GM23338 (cell line): Measurements from ENCODE around the gene DNAAF5. TPM values are rescaled to one million over a fixed set of nuclear protein-coding genes. Genes with fewer than 3 reads are reported as not detected.

Source experiments
- ATAC-seq: fragments of 200-7000 bp; cut with Tn5 transposase; 3 replicates; pipeline ENCODE4 v1.9.1; 2020
- DNase-seq: peaks from one replicate; pipeline ENCODE4 v3.0.0-alpha.2; 2015; ENCODE audit warnings: low spot score
- H2AFZ ChIP-seq: fragments of 200-600 bp; sonication (generic); 2 replicates; pipeline ENCODE4 v1.8.0; 2016; ENCODE audit warnings: antibody characterized with exemption, mild to moderate bottlenecking, moderate library complexity
- H3F3A ChIP-seq: fragments of 200-600 bp; sonication (generic); replicated peaks from 2 replicates; pipeline ENCODE4 v1.8.0; 2017; ENCODE audit warnings: antibody characterized with exemption, mixed run types, low read depth
- H3K27ac ChIP-seq: fragments of 200-600 bp; sonication (generic); 2 replicates; pipeline ENCODE4 v1.6.1; 2016; ENCODE audit warnings: low read depth
- H3K27me3 ChIP-seq: fragments of 200-600 bp; sonication (generic); 2 replicates; pipeline ENCODE4 v1.8.0; 2016; ENCODE audit warnings: mild to moderate bottlenecking, mixed run types, moderate library complexity; ENCODE audit not compliant: insufficient read depth
- H3K36me3 ChIP-seq: fragments of 200-600 bp; sonication (generic); 2 replicates; pipeline ENCODE4 v1.8.0; 2016; ENCODE audit warnings: mild to moderate bottlenecking; ENCODE audit not compliant: insufficient read depth
- H3K4me1 ChIP-seq: fragments of 200-600 bp; sonication (generic); 2 replicates; pipeline ENCODE4 v1.8.0; 2016; ENCODE audit warnings: mild to moderate bottlenecking, moderate library complexity; ENCODE audit not compliant: insufficient read depth
- H3K4me2 ChIP-seq: fragments of 200-600 bp; sonication (generic); 2 replicates; pipeline ENCODE4 v1.7.1; 2017; ENCODE audit warnings: mixed run types
- H3K4me3 ChIP-seq: fragments of 200-600 bp; sonication (generic); 2 replicates; pipeline ENCODE4 v1.6.1; 2016; ENCODE audit warnings: mixed run types
- H3K79me2 ChIP-seq: fragments of 200-600 bp; sonication (generic); replicated peaks from 2 replicates; pipeline ENCODE4 v1.8.0; 2017; ENCODE audit warnings: mild to moderate bottlenecking; ENCODE audit not compliant: insufficient read depth
- H3K9me2 ChIP-seq: fragments of 200-600 bp; sonication (generic); 2 replicates; pipeline ENCODE4 v1.8.0; 2017; ENCODE audit not compliant: insufficient read depth
- H4K20me1 ChIP-seq: fragments of 200-600 bp; sonication (generic); replicated peaks from 2 replicates; pipeline ENCODE4 v1.8.0; 2017; ENCODE audit warnings: mild to moderate bottlenecking; ENCODE audit not compliant: insufficient read depth
- H3K27ac Mint-ChIP-seq: 2 replicates; pipeline ENCODE4 v1.8.0; 2020; ENCODE audit warnings: inconsistent platforms, mild to moderate bottlenecking, moderate library complexity, mixed read lengths
- H3K27me3 Mint-ChIP-seq: 3 replicates; pipeline ENCODE4 v1.8.0; 2022; ENCODE audit warnings: low read depth, mild to moderate bottlenecking, moderate library complexity, mixed read lengths, inconsistent platforms; ENCODE audit not compliant: insufficient read depth, poor library complexity
- H3K36me3 Mint-ChIP-seq: 3 replicates; pipeline ENCODE4 v1.8.0; 2021; ENCODE audit warnings: low read depth, mild to moderate bottlenecking, inconsistent platforms, moderate library complexity, mixed read lengths
- H3K4me1 Mint-ChIP-seq: 3 replicates; pipeline ENCODE4 v1.8.0; 2020; ENCODE audit warnings: mild to moderate bottlenecking, inconsistent platforms, mixed read lengths
- H3K4me3 Mint-ChIP-seq: 3 replicates; pipeline ENCODE4 v1.8.0; 2021; ENCODE audit warnings: moderate library complexity, mild to moderate bottlenecking, inconsistent platforms, mixed read lengths
- H3K9me3 Mint-ChIP-seq: 3 replicates; pipeline ENCODE4 v1.8.0; 2020; ENCODE audit warnings: moderate library complexity, mild to moderate bottlenecking, inconsistent platforms, mixed read lengths
- CREB1 ChIP-seq: fragments of 250-450 bp; sonication (Bioruptor Pico); IDR thresholded peaks from 2 replicates; pipeline ENCODE4 v1.5.0; 2020; ENCODE audit warnings: low read depth, mild to moderate bottlenecking, moderate library complexity
- EZH2 ChIP-seq: fragments of 200-600 bp; sonication (generic); IDR thresholded peaks from one replicate; pipeline ENCODE4 v1.8.0; 2017; ENCODE audit warnings: antibody characterized with exemption, mild to moderate bottlenecking, low read depth; ENCODE audit not compliant: unreplicated experiment
- EZH2phosphoT487 ChIP-seq: fragments of 200-600 bp; sonication (generic); IDR thresholded peaks from one replicate; pipeline ENCODE4 v1.8.1; 2018; ENCODE audit warnings: antibody characterized with exemption; ENCODE audit not compliant: unreplicated experiment
- JUNB ChIP-seq: IDR thresholded peaks from one replicate; pipeline ENCODE4 v1.6.1; 2016; ENCODE audit warnings: antibody characterized with exemption; ENCODE audit not compliant: unreplicated experiment
- NANOG ChIP-seq: IDR thresholded peaks from 2 replicates; pipeline ENCODE4 v1.6.1; 2016; ENCODE audit warnings: antibody characterized with exemption, borderline replicate concordance
- POLR2AphosphoS5 ChIP-seq: IDR thresholded peaks from 2 replicates; pipeline ENCODE4 v1.6.1; 2016; ENCODE audit warnings: antibody characterized with exemption, low read depth
- STAT1 ChIP-seq: IDR thresholded peaks from one replicate; pipeline ENCODE4 v1.6.1; 2016; ENCODE audit warnings: antibody characterized with exemption; ENCODE audit not compliant: unreplicated experiment
- ZNF114 ChIP-seq: fragments of 250-450 bp; sonication (Bioruptor Pico); IDR thresholded peaks from 2 replicates; pipeline ENCODE4 v1.5.0; 2020; ENCODE audit warnings: mild to moderate bottlenecking, moderate library complexity
- ZNF331 ChIP-seq: fragments of 250-450 bp; sonication (Bioruptor Pico); IDR thresholded peaks from 2 replicates; pipeline ENCODE4 v1.5.0; 2020; ENCODE audit warnings: low read depth, mild to moderate bottlenecking, moderate library complexity
- polyA plus RNA-seq: library from polyadenylated mRNA; unstranded; fragments of >200 nt; fragmentation: Nextera tagmentation; extraction: Ambion mirVana; gene quantifications from 2 replicates; pipeline ENCODE4 v1.2.1, GENCODE V29; 2016
- total RNA-seq: library from RNA; depleted of rRNA; stranded (reverse); fragments of >200 nt; shearing (Covaris generic); gene quantifications from 2 replicates; pipeline ENCODE4 v1.2.3, GENCODE V29; 2014
- TF ChIP-seq, protein P1 (sequence below): IDR thresholded peaks from 2 replicates; pipeline ENCODE4 v1.6.1; 2016; ENCODE audit warnings: antibody characterized with exemption
- TF ChIP-seq, protein P2 (sequence below): IDR thresholded peaks from one replicate; pipeline ENCODE4 v1.6.1; 2018; ENCODE audit warnings: antibody characterized with exemption; ENCODE audit not compliant: unreplicated experiment
- TF ChIP-seq, protein P3 (sequence below): fragments of 250-450 bp; sonication (Bioruptor Pico); IDR thresholded peaks from 2 replicates; pipeline ENCODE4 v1.5.0; 2020; ENCODE audit warnings: mild to moderate bottlenecking, moderate library complexity
- TF ChIP-seq, protein P4 (sequence below), 2 experiments: fragments of 200-600 bp in 1 of 2; sonication (generic) in 1 of 2; conservative IDR thresholded peaks; 2 replicates each; pipeline versions ENCODE4 v1.5.1 to v1.6.1; 2016 to 2017; ENCODE audit warnings: antibody characterized with exemption in 2 of 2, low read depth in 2 of 2, mild to moderate bottlenecking in 2 of 2, moderate library complexity in 1 of 2

The DNAAF5 gene
- total and polyA plus RNA-seq, 2 experiments from 2014 or later, result 20.4 to 86.7 TPM

DNA sequence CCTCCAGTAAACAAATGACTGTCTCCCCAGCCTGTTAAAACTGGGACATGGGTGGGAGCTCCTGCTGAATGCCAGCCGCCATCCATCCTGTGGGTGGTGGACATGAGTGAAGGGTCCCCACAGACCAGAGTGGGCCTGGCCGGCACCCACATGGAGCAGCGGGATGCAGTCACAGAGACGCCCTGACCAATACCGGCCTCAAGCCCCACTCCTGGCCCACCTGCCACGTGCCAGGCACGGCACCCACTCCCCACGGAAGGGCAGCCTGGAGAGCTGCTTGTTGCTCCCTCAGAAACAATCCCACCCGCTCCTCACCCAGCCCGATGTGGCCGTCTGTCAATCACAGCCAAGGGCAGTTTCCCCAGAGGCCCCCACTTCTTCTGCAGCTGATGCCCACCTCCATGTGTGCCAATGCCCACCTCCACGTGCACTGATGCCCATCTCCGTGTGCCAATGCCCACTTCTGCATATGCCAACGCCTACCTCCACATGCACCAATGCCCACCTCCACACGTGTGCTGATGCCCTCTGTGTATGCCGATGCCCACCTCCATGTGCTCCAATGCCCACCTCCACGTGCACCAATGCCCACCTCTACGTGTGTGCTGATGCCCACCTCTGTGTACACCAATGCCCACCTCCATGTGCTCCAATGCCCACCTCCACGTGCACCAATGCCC, 42.8 kb upstream of the DNAAF5 start:
- peaks cover 41% of the 10 kb centered on the region for H3K9me3 Mint-ChIP-seq
- H3K36me3 Mint-ChIP-seq, result peaks cover 87% of the 10 kb centered on the region
- Histone ChIP-seq H3F3A (no peaks in the 10 kb centered on the region), H3K4me2 (no peak overlapping the region), H3K79me2 (peaks cover 14% of the 10 kb centered on the region), H3K4me1 (no peaks in the 10 kb centered on the region), H3K36me3 (peaks cover 4% of the 10 kb centered on the region), H3K4me3 (no peak overlapping the region), H3K27me3 (no peaks in the 10 kb centered on the region), H4K20me1 (0 out of 2 replicates have a peak, but pooled peaks cover 6% of the 10 kb centered on the region), H2AFZ (no peak overlapping the region), H3K27ac (no peak overlapping the region), H3K9me2 (no peaks in the 10 kb centered on the region)
- no peak overlapping the region for H3K27ac Mint-ChIP-seq
- H3K4me1 Mint-ChIP-seq, result no peaks in the 10 kb centered on the region
- no peak for TF ChIP-seq ZNF114
- TF ChIP-seq EZH2, result no peak
- TF ChIP-seq JUNB, result no peak
- TF ChIP-seq NANOG, result no peak
- TF ChIP-seq, protein P1, sequence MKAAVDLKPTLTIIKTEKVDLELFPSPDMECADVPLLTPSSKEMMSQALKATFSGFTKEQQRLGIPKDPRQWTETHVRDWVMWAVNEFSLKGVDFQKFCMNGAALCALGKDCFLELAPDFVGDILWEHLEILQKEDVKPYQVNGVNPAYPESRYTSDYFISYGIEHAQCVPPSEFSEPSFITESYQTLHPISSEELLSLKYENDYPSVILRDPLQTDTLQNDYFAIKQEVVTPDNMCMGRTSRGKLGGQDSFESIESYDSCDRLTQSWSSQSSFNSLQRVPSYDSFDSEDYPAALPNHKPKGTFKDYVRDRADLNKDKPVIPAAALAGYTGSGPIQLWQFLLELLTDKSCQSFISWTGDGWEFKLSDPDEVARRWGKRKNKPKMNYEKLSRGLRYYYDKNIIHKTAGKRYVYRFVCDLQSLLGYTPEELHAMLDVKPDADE, result no peak
- no peak for TF ChIP-seq CREB1 (CRISPR knock-in tag)
- no peak for TF ChIP-seq POLR2AphosphoS5
- no peak for TF ChIP-seq STAT1
- TF ChIP-seq ZNF331 (CRISPR knock-in tag), result no peak
- no peak for TF ChIP-seq EZH2phosphoT487
- TF ChIP-seq, protein P2, sequence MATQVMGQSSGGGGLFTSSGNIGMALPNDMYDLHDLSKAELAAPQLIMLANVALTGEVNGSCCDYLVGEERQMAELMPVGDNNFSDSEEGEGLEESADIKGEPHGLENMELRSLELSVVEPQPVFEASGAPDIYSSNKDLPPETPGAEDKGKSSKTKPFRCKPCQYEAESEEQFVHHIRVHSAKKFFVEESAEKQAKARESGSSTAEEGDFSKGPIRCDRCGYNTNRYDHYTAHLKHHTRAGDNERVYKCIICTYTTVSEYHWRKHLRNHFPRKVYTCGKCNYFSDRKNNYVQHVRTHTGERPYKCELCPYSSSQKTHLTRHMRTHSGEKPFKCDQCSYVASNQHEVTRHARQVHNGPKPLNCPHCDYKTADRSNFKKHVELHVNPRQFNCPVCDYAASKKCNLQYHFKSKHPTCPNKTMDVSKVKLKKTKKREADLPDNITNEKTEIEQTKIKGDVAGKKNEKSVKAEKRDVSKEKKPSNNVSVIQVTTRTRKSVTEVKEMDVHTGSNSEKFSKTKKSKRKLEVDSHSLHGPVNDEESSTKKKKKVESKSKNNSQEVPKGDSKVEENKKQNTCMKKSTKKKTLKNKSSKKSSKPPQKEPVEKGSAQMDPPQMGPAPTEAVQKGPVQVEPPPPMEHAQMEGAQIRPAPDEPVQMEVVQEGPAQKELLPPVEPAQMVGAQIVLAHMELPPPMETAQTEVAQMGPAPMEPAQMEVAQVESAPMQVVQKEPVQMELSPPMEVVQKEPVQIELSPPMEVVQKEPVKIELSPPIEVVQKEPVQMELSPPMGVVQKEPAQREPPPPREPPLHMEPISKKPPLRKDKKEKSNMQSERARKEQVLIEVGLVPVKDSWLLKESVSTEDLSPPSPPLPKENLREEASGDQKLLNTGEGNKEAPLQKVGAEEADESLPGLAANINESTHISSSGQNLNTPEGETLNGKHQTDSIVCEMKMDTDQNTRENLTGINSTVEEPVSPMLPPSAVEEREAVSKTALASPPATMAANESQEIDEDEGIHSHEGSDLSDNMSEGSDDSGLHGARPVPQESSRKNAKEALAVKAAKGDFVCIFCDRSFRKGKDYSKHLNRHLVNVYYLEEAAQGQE, result no peak
- TF ChIP-seq, protein P3, sequence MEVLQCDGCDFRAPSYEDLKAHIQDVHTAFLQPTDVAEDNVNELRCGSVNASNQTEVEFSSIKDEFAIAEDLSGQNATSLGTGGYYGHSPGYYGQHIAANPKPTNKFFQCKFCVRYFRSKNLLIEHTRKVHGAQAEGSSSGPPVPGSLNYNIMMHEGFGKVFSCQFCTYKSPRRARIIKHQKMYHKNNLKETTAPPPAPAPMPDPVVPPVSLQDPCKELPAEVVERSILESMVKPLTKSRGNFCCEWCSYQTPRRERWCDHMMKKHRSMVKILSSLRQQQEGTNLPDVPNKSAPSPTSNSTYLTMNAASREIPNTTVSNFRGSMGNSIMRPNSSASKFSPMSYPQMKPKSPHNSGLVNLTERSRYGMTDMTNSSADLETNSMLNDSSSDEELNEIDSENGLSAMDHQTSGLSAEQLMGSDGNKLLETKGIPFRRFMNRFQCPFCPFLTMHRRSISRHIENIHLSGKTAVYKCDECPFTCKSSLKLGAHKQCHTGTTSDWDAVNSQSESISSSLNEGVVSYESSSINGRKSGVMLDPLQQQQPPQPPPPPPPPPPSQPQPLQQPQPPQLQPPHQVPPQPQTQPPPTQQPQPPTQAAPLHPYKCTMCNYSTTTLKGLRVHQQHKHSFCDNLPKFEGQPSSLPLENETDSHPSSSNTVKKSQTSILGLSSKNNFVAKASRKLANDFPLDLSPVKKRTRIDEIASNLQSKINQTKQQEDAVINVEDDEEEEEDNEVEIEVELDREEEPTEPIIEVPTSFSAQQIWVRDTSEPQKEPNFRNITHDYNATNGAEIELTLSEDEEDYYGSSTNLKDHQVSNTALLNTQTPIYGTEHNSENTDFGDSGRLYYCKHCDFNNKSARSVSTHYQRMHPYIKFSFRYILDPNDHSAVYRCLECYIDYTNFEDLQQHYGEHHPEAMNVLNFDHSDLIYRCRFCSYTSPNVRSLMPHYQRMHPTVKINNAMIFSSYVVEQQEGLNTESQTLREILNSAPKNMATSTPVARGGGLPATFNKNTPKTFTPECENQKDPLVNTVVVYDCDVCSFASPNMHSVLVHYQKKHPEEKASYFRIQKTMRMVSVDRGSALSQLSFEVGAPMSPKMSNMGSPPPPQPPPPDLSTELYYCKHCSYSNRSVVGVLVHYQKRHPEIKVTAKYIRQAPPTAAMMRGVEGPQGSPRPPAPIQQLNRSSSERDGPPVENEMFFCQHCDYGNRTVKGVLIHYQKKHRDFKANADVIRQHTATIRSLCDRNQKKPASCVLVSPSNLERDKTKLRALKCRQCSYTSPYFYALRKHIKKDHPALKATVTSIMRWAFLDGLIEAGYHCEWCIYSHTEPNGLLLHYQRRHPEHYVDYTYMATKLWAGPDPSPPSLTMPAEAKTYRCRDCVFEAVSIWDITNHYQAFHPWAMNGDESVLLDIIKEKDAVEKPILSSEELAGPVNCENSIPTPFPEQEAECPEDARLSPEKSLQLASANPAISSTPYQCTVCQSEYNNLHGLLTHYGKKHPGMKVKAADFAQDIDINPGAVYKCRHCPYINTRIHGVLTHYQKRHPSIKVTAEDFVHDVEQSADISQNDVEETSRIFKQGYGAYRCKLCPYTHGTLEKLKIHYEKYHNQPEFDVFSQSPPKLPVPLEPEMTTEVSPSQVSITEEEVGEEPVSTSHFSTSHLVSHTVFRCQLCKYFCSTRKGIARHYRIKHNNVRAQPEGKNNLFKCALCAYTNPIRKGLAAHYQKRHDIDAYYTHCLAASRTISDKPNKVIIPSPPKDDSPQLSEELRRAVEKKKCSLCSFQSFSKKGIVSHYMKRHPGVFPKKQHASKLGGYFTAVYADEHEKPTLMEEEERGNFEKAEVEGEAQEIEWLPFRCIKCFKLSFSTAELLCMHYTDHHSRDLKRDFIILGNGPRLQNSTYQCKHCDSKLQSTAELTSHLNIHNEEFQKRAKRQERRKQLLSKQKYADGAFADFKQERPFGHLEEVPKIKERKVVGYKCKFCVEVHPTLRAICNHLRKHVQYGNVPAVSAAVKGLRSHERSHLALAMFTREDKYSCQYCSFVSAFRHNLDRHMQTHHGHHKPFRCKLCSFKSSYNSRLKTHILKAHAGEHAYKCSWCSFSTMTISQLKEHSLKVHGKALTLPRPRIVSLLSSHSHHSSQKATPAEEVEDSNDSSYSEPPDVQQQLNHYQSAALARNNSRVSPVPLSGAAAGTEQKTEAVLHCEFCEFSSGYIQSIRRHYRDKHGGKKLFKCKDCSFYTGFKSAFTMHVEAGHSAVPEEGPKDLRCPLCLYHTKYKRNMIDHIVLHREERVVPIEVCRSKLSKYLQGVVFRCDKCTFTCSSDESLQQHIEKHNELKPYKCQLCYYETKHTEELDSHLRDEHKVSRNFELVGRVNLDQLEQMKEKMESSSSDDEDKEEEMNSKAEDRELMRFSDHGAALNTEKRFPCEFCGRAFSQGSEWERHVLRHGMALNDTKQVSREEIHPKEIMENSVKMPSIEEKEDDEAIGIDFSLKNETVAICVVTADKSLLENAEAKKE (CRISPR knock-in tag), result no peak
- TF ChIP-seq, protein P4, sequence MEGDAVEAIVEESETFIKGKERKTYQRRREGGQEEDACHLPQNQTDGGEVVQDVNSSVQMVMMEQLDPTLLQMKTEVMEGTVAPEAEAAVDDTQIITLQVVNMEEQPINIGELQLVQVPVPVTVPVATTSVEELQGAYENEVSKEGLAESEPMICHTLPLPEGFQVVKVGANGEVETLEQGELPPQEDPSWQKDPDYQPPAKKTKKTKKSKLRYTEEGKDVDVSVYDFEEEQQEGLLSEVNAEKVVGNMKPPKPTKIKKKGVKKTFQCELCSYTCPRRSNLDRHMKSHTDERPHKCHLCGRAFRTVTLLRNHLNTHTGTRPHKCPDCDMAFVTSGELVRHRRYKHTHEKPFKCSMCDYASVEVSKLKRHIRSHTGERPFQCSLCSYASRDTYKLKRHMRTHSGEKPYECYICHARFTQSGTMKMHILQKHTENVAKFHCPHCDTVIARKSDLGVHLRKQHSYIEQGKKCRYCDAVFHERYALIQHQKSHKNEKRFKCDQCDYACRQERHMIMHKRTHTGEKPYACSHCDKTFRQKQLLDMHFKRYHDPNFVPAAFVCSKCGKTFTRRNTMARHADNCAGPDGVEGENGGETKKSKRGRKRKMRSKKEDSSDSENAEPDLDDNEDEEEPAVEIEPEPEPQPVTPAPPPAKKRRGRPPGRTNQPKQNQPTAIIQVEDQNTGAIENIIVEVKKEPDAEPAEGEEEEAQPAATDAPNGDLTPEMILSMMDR (conservative IDR thresholded peaks at IDR 0.05; ENCODE audit: low read depth in 2 of 2), result no peak
- ATAC-seq (no peak), DNase-seq (no peak)
- peaks cover 9% of the 10 kb centered on the region for H3K27me3 Mint-ChIP-seq
- no peak overlapping the region for H3K4me3 Mint-ChIP-seq
